Right atrium auricular region (tissue), 2 donors: ENCODE data around the gene KMT2B. TPM values are rescaled to one million over a fixed set of nuclear protein-coding genes. Genes with fewer than 3 reads are reported as not detected.

Experiments used
- DNase-seq: peaks from one replicate; pipeline ENCODE4 v3.0.0-alpha.2; 2019; ENCODE audit warnings: low spot score
- H3K27ac ChIP-seq, 2 donors: fragments of 200-600 bp; sonication (generic); 1 replicate in 1 of 2; 2 replicates in 1 of 2; pipeline ENCODE4 v1.5.1; 2016 to 2019
- H3K27me3 ChIP-seq, 2 donors: fragments of 200-600 bp; sonication (generic); one replicate each; pipeline versions ENCODE4 v1.5.1 to v1.6.0; 2017 to 2019
- H3K36me3 ChIP-seq: fragments of 200-600 bp; sonication (generic); one replicate; pipeline ENCODE4 v1.5.1; 2016
- H3K4me1 ChIP-seq, 2 donors: fragments of 200-600 bp; sonication (generic); one replicate each; pipeline versions ENCODE4 v1.5.1 to v1.6.0; 2017 to 2019
- H3K4me3 ChIP-seq, 2 donors: fragments of 200-600 bp; sonication (generic); 1 replicate in 1 of 2; 2 replicates in 1 of 2; pipeline ENCODE4 v1.5.1; 2017 to 2019; ENCODE audit warnings: mild to moderate bottlenecking in 1 of 2, moderate library complexity in 1 of 2
- H3K9me3 ChIP-seq, 2 donors: fragments of 200-600 bp; sonication (generic); one replicate each; pipeline ENCODE4 v1.5.1; 2019
- total RNA-seq, 2 donors: library from RNA; depleted of rRNA; stranded (reverse); fragments of >200 nt; gene quantifications; one replicate each; pipeline ENCODE4 v1.1.0, GENCODE V29; 2016
- TF ChIP-seq, protein P1 (sequence below), 2 donors: fragments of 200-600 bp; sonication (generic); IDR thresholded peaks; one replicate each; pipeline ENCODE4 v1.5.1; 2019; ENCODE audit warnings: antibody characterized with exemption in 2 of 2

KMT2B gene
- total RNA-seq, 2 donors from 2014 or later, result 11.9 to 12.9 TPM

DNA sequence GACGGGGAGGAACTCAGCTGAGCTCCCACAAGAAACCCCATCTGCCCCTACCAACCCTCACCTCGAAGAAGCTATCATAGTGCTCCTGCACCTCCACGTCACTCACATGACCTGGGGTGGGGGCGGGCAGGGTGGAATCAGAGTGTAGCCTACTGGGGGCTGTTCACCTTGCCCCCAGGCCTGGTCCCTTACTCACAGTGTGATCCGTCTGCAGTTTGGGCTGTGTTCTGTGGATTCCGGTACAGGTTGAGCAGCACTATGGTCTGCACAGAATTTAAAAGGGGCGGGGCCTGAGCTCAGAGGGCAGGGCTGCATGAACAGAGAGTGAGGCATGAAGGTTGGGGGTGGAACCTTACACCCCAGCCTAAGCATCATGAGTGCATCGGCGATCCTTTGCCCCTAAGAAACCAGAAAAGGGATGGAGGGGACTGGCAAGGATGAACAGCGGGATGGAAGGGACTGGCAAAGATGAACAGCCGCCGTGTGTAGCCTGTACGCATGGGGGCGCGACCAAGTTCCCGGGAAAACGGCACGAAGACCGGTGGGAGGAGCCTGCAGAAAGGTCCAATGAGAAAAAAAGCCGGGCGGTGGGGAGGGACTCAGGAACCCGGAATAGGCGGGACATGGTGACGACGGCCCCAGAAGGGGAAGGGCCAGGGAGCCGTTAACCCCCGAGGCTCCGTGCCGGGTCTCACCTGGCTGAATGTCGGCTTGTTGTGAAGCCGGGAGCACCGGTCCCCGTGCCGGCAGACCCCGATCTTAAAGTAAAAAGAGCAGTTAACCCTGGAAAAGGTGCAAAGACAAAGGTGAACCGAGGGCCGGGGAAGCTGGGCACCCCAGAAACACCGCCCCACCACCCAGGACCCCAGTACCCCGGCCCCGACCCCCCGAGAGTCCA, 26.9 kb downstream of the KMT2B start:
- H3K36me3 ChIP-seq, result no peaks in the 10 kb centered on the region
- peaks cover 0 to 53% of the 10 kb centered on the region in 2 donors for H3K4me1 ChIP-seq
- peak overlapping the region; percentile 100 for H3K27ac ChIP-seq
- no peaks in the 10 kb centered on the region for H3K9me3 ChIP-seq
- no peaks in the 10 kb centered on the region for H3K27me3 ChIP-seq
- peak; percentile 98 for DNase-seq
- TF ChIP-seq, protein P1, sequence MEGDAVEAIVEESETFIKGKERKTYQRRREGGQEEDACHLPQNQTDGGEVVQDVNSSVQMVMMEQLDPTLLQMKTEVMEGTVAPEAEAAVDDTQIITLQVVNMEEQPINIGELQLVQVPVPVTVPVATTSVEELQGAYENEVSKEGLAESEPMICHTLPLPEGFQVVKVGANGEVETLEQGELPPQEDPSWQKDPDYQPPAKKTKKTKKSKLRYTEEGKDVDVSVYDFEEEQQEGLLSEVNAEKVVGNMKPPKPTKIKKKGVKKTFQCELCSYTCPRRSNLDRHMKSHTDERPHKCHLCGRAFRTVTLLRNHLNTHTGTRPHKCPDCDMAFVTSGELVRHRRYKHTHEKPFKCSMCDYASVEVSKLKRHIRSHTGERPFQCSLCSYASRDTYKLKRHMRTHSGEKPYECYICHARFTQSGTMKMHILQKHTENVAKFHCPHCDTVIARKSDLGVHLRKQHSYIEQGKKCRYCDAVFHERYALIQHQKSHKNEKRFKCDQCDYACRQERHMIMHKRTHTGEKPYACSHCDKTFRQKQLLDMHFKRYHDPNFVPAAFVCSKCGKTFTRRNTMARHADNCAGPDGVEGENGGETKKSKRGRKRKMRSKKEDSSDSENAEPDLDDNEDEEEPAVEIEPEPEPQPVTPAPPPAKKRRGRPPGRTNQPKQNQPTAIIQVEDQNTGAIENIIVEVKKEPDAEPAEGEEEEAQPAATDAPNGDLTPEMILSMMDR (IDR thresholded peaks at IDR 0.05), result peak in 1 of 2 donors; percentile 69
- peak overlapping the region; percentile 78 to 94 for H3K4me3 ChIP-seq

DNA sequence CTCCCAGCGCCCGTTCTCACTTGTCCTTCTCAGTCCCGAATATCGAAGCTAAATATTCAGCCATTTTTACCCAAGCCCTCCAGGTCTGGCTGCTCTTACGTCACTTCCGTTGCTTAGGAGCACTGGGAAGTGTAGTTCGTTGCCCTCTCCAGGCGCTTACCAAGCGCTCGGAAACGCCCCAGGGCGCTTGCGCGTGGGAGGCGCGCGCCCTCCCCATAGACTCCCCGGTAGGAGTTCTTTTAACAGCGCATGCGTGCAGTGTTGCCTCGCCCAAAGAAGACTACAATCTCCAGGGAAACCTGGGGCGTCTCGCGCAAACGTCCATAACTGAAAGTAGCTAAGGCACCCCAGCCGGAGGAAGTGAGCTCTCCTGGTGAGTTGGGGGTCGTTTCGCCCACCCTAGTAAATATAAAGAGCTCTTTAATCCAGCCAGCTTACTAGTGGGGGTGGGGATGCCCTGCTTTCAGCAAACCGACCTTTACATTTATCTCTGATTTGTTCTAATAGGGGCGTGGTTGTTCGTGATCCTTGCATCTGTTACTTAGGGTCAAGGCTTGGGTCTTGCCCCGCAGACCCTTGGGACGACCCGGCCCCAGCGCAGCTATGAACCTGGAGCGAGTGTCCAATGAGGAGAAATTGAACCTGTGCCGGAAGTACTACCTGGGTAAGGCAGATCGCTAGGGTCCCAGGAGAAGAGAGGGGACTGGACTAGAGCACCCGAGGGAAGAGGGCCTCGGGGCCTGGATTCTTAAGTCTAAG, 27.7 kb downstream of the KMT2B start, which contains the start of the genes PSENEN and U2AF1L4:
PSENEN (plus strand) TSS at position 324 of the 759 bp plus-strand sequence; CDS start at position 604, 280 bp downstream.
U2AF1L4 (minus strand) TSS at position 91 of the 759 bp plus-strand sequence; CDS start at position 64, 27 bp downstream.
- H3K9me3 ChIP-seq, result no peaks in the 10 kb centered on the region
- TF ChIP-seq, protein P1 (IDR thresholded peaks at IDR 0.05), result no peak
- H3K27me3 ChIP-seq, result no peaks in the 10 kb centered on the region
- H3K4me3 ChIP-seq, result peak within 1 kb of the TSS; percentile 78 to 94
- peaks cover 0 to 51% of the 10 kb centered on the region in 2 donors for H3K4me1 ChIP-seq
- peak within 1 kb of the TSS; percentile 100 for H3K27ac ChIP-seq
- H3K36me3 ChIP-seq, result no peaks in the 10 kb centered on the region
- peak; percentile 99 for DNase-seq

DNA sequence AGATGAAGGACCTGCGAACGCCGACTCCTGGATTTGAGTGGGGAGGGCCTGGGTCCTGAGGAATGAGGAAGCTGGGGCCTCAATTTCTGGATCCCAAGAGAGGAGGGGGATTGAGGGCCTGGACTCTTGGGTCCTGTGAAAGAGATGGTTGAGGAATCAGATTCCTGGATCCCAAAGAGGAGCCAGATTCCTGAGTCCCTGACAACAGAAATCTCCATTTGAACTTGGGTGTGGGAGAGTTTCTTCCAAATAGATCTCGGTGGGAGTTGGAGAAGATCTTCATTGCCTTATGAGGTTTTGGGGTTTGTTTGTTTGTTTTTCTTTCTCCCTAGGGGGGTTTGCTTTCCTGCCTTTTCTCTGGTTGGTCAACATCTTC, 28.3 kb downstream of the KMT2B start:
- H3K27ac ChIP-seq, result peak overlapping the region; percentile 100
- no peaks in the 10 kb centered on the region for H3K27me3 ChIP-seq
- H3K36me3 ChIP-seq, result no peaks in the 10 kb centered on the region
- peaks cover 0 to 46% of the 10 kb centered on the region in 2 donors for H3K4me1 ChIP-seq
- H3K4me3 ChIP-seq, result peak overlapping the region; percentile 78 to 94
- TF ChIP-seq, protein P1 (IDR thresholded peaks at IDR 0.05), result no peak
- H3K9me3 ChIP-seq, result no peaks in the 10 kb centered on the region
- DNase-seq, result no peak

DNA sequence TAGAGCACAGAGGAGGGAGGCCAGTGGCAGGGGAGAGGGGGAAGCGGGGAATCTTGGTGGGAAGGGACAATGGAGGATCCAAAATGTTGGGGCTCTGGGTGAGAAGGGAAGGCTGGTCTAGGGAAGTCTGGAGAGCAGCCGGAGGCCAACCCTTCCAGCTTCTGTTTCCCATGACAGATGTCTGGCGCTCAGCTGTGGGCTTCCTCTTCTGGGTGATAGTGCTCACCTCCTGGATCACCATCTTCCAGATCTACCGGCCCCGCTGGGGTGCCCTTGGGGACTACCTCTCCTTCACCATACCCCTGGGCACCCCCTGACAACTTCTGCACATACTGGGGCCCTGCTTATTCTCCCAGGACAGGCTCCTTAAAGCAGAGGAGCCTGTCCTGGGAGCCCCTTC, 28.7 kb downstream of the KMT2B start:
- H3K27ac ChIP-seq, result no peak overlapping the region
- DNase-seq, result no peak
- TF ChIP-seq, protein P1 (IDR thresholded peaks at IDR 0.05), result no peak
- no peaks in the 10 kb centered on the region for H3K9me3 ChIP-seq
- H3K4me1 ChIP-seq, result peaks cover 0 to 44% of the 10 kb centered on the region in 2 donors
- H3K36me3 ChIP-seq, result no peaks in the 10 kb centered on the region
- H3K27me3 ChIP-seq, result no peaks in the 10 kb centered on the region
- H3K4me3 ChIP-seq, result no peak overlapping the region

DNA sequence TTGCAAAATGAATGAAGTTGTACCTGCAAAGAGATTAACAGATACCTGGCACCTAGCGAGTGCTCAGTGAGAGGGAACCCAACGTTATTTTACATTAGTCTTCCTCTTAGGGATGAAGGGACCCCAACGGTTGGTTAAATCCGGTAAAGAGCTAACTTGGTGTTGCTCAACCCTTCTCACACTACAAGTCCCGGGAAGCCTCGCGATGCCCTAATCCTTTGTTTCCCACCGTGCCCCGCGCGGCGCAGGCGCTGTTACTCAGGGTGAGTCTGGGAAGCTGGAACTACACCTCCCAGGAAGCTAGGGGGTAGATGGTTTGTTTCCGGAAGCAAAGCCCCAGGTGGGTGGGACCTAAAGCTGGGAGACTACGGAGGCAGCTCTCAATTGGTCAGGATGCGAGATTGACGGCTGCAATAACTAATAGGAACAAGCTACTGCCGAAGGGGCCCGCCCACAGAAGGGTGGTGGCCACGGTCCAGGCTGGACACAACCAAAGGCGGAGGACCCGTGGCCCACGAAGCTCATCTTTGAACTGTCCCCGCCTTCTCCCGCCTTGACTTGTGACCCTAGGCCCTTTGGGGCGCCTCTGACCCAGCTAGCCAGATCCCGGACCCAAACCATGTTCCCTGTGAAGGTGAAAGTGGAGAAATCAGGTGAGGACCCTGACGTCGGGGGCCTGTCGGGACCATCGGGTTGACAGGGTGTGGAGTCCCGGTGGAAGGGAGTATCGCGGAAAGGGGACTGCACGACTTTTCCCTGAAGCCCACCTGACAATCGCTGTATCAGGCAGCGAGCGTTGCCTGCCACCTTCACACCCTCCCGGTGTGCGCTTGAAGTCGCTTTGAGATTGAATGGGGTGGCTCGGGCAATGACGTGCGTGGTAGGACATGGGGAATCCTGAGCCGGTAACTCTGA, 30.6 kb downstream of the KMT2B start, which contains the start of gene LIN37:
LIN37 (plus strand) TSS at position 471 of the 915 bp plus-strand sequence; CDS start at position 620, 149 bp downstream.
- no peaks in the 10 kb centered on the region for H3K27me3 ChIP-seq
- peaks cover 0 to 44% of the 10 kb centered on the region in 2 donors for H3K4me1 ChIP-seq
- H3K36me3 ChIP-seq, result peaks cover 15% of the 10 kb centered on the region
- TF ChIP-seq, protein P1 (IDR thresholded peaks at IDR 0.05), result no peak
- H3K9me3 ChIP-seq, result no peaks in the 10 kb centered on the region
- peak within 1 kb of the TSS; percentile 88 to 94 for H3K4me3 ChIP-seq
- peak within 1 kb of the TSS; percentile 82 to 87 for H3K27ac ChIP-seq
- peak; percentile 100 for DNase-seq
